ENCODE results near the gene TP53INP2. TPM values are rescaled to one million over a fixed set of nuclear protein-coding genes. Genes with fewer than 3 reads are reported as not detected.

TP53INP2 gene
- total RNA-seq, 4 donors from 2014 or later: 1.2 to 23.2 (median 2.8) TPM

- peak in 1 of 2 donors; percentile 38 for DNase-seq
- H3K9me3 ChIP-seq: no peaks in the 10 kb centered on the region
- peak overlapping the region; percentile 98 for H3K27ac ChIP-seq
- H3K4me1 ChIP-seq: no peaks in the 10 kb centered on the region
- peak overlapping the region; percentile 84 to 92 for H3K4me3 ChIP-seq
- TF ChIP-seq CTCF (IDR thresholded peaks at IDR 0.05) (no peak), POLR2A (IDR thresholded peaks at IDR 0.05) (no peak)
- H3K36me3 ChIP-seq: no peaks in the 10 kb centered on the region
- intact Hi-C loops (cut with DNase I; ENCODE audit: low total_unique reads): no loop called here
- H3K27me3 ChIP-seq: no peaks in the 10 kb centered on the region
Observed at GRCh38 chr20:34703424-34704176, 544 bp upstream of the TP53INP2 start.

GRCh38 chr20:34705008-34705396 lies 858 bp downstream of the TP53INP2 start:
- H3K27ac ChIP-seq: peak overlapping the region; percentile 98
- H3K27me3 ChIP-seq: no peaks in the 10 kb centered on the region
- no peaks in the 10 kb centered on the region for H3K36me3 ChIP-seq
- DNase-seq: no peak
- H3K4me3 ChIP-seq: peak overlapping the region; percentile 84 to 92
- TF ChIP-seq POLR2A (IDR thresholded peaks at IDR 0.05): no peak
- TF ChIP-seq CTCF (IDR thresholded peaks at IDR 0.05): no peak
- no peaks in the 10 kb centered on the region for H3K9me3 ChIP-seq
- intact Hi-C loops (cut with DNase I; ENCODE audit: low total_unique reads): no loop called here
- H3K4me1 ChIP-seq: no peaks in the 10 kb centered on the region

DNA sequence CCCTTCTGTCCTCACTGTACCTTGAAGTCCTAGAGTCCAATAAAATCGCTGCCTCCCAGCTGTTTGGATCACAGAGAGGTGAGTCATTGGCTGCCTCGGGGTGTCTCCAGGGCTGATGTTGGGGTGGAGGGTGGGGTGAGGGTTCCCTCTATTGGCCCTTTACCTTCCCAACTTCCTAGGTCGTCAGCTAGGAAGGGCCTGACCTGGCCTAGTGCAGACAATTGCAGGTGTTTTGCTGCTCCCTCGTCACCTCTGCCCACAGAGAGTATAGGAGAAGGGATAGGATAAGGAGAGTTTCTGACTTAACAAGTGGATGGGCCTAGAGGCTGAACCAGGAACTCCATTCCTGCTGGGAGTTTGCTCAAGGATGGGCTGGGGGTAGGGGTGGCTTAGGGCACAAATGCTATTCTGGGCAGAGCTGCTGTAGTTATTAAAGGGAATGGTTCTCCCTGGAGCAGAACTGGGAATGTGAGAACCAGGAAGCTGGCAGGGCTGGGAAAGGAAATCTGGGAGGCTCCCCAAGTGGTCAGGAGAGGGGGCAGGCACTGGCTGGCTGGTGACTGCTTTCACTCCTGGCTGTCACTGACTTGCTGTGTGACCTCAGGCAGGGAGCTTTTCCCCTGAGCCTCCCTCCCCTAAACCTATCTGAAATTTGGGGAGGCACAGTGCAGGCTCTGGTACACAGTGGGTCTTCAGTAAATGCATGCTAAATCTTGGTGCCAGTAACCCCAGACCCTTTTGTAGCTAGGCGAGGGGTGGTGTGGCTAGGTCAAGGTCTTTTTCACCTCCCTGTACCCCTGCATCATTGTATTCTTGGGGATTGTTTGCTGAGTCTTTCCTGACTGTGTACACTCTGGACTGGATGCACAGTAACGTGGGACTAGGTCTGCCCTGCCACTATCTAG lies 1.5 kb downstream of the TP53INP2 start:
- Histone ChIP-seq H3K4me1 (no peaks in the 10 kb centered on the region), H3K36me3 (no peaks in the 10 kb centered on the region), H3K4me3 (no peak overlapping the region), H3K27ac (peak overlapping the region; percentile 98), H3K9me3 (no peaks in the 10 kb centered on the region), H3K27me3 (no peaks in the 10 kb centered on the region)
- no peak for TF ChIP-seq POLR2A (IDR thresholded peaks at IDR 0.05)
- no peak for TF ChIP-seq CTCF (IDR thresholded peaks at IDR 0.05)
- intact Hi-C loops (cut with DNase I; ENCODE audit: low total_unique reads): no loop called here
- DNase-seq: no peak

DNA sequence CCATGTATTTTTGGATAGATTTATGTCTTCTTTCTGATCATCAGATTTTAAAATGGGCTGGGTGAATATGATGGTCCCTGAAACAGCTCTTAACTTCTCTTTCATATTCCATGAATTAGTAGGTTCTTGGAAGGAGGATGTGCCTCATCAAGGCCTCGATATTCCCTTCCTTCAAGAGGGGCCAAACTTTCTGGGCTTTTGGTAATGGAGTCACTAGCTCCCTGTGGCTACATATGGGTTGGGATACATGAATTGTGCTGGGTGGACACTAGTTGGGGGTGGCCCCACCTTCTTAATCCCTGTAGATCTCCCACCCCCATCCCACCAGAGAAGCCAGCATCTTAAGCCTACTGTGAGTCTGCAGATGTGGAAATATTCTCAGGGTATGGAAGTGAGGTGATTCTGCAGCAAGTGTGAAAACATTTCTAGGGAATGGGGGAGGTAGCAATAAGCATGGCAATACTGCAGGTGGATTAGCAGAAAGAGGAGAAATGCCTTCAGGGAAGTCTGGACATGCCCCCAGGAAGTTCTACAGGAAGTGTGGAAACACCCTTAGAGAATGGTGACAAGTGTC lies 2.2 kb downstream of the TP53INP2 start:
- peak overlapping the region in 1 of 2 donors; percentile 4 for H3K27ac ChIP-seq
- intact Hi-C loops (cut with DNase I; ENCODE audit: low total_unique reads): no loop called here
- no peak for DNase-seq
- no peak for TF ChIP-seq POLR2A (IDR thresholded peaks at IDR 0.05)
- no peak for TF ChIP-seq CTCF (IDR thresholded peaks at IDR 0.05)
- H3K4me1 ChIP-seq: no peaks in the 10 kb centered on the region
- H3K4me3 ChIP-seq: no peak overlapping the region
- H3K27me3 ChIP-seq: no peaks in the 10 kb centered on the region
- H3K9me3 ChIP-seq: no peaks in the 10 kb centered on the region
- no peaks in the 10 kb centered on the region for H3K36me3 ChIP-seq

Measured in uterus (tissue), 4 donors.